ENCODE data around the gene TBC1D22A.

The TBC1D22A gene

GRCh38 chr22:47142427-47143046 lies 380.1 kb downstream of the TBC1D22A start:
- ATAC-seq, result no peak
- TF ChIP-seq POU6F1 (CRISPR knock-in tag; IDR thresholded peaks at IDR 0.05; ENCODE audit: borderline replicate concordance, low read depth) (no peak), ZNF70 (CRISPR knock-in tag; IDR thresholded peaks at IDR 0.05) (no peak), TSHZ2 (CRISPR knock-in tag; IDR thresholded peaks at IDR 0.05) (no peak), ZFP3 (CRISPR knock-in tag; IDR thresholded peaks at IDR 0.05) (no peak), GLIS3 (CRISPR knock-in tag; IDR thresholded peaks at IDR 0.05) (no peak), PPARA (CRISPR knock-in tag; IDR thresholded peaks at IDR 0.05; ENCODE audit: borderline replicate concordance) (no peak), ZFP30 (CRISPR knock-in tag; IDR thresholded peaks at IDR 0.05) (no peak), ZNF8 (CRISPR knock-in tag; IDR thresholded peaks at IDR 0.05) (no peak)

GRCh38 chr22:47143249-47143938 lies 380.9 kb downstream of the TBC1D22A start:
- no peak for TF ChIP-seq CREB5 (CRISPR knock-in tag; IDR thresholded peaks at IDR 0.05; ENCODE audit: low read depth)
- no peak for TF ChIP-seq POU6F1 (CRISPR knock-in tag; IDR thresholded peaks at IDR 0.05; ENCODE audit: borderline replicate concordance, low read depth)
- no peak for TF ChIP-seq CSDC2 (CRISPR knock-in tag; IDR thresholded peaks at IDR 0.05)
- no peak for TF ChIP-seq CSRNP3 (CRISPR knock-in tag; IDR thresholded peaks at IDR 0.05)
- TF ChIP-seq PATZ1 (CRISPR knock-in tag; IDR thresholded peaks at IDR 0.05; ENCODE audit: borderline replicate concordance), result no peak
- no peak for TF ChIP-seq OSR1 (CRISPR knock-in tag; IDR thresholded peaks at IDR 0.05)
- no peak for TF ChIP-seq ESRRG (CRISPR knock-in tag; IDR thresholded peaks at IDR 0.05)
- no peak for TF ChIP-seq PPARA (CRISPR knock-in tag; IDR thresholded peaks at IDR 0.05; ENCODE audit: borderline replicate concordance)
- no peak for TF ChIP-seq ZNF565 (CRISPR knock-in tag; conservative IDR thresholded peaks at IDR 0.05; ENCODE audit: low read depth)
- TF ChIP-seq TOX (CRISPR knock-in tag; IDR thresholded peaks at IDR 0.05; ENCODE audit: borderline replicate concordance), result no peak
- no peak for TF ChIP-seq GLIS3 (CRISPR knock-in tag; IDR thresholded peaks at IDR 0.05)
- no peak for ATAC-seq
